SK-N-MC (cell line): Measurements from ENCODE around the gene TRPV6.

ENCODE experiments used
- DNase-seq: peaks from one replicate; pipeline ENCODE4 v3.0.0-alpha.2; 2011; ENCODE audit warnings: low read depth, low spot score
- H3K27ac ChIP-seq: fragments of 200-600 bp; sonication (generic); 2 replicates; pipeline ENCODE4 v1.5.1; 2016; ENCODE audit warnings: mixed run types
- H3K36me3 ChIP-seq: fragments of 200-600 bp; sonication (generic); 2 replicates; pipeline ENCODE4 v1.6.1; 2017; ENCODE audit warnings: antibody characterized with exemption, low read length, mixed read lengths; ENCODE audit not compliant: insufficient read depth
- H3K4me3 ChIP-seq: fragments of 200-600 bp; sonication (generic); 2 replicates; pipeline ENCODE4 v1.5.1; 2016
- H3K9ac ChIP-seq: fragments of 200-600 bp; sonication (generic); 2 replicates; pipeline ENCODE4 v1.8.0; 2017; ENCODE audit warnings: mixed run types, mixed read lengths; ENCODE audit not compliant: insufficient read length
- H3K9me3 ChIP-seq: fragments of 200-600 bp; sonication (generic); 2 replicates; pipeline ENCODE4 v1.6.1; 2017; ENCODE audit warnings: low read depth, mild to moderate bottlenecking, antibody characterized with exemption, low read length, moderate library complexity, mixed read lengths
- EZH2 ChIP-seq: fragments of 200-600 bp; sonication (generic); IDR thresholded peaks from one replicate; pipeline ENCODE4 v1.6.1; 2017; ENCODE audit warnings: antibody characterized with exemption
- FOXP2 ChIP-seq: optimal IDR thresholded peaks from 2 replicates; pipeline ENCODE3; 2011; ENCODE audit warnings: mild to moderate bottlenecking, moderate library complexity; ENCODE audit not compliant: insufficient read depth; ENCODE audit errors: extremely low read length, control extremely low read depth
- POLR2AphosphoS5 ChIP-seq: IDR thresholded peaks from 2 replicates; pipeline ENCODE4 v1.6.1; 2012; ENCODE audit warnings: mild to moderate bottlenecking, low read depth, low read length, borderline replicate concordance

The TRPV6 gene

GRCh38 chr7:142871260-142872105 is 14.1 kb downstream of the TRPV6 start:
- no peak for DNase-seq
- Histone ChIP-seq H3K9me3 (no peaks in the 10 kb centered on the region), H3K4me3 (no peak overlapping the region), H3K27ac (no peak overlapping the region), H3K36me3 (no peaks in the 10 kb centered on the region), H3K9ac (no peak overlapping the region)
- TF ChIP-seq EZH2 (no peak), POLR2AphosphoS5 (no peak), FOXP2 (no peak)

- Histone ChIP-seq H3K9me3 (no peaks in the 10 kb centered on the region), H3K27ac (no peak overlapping the region), H3K4me3 (no peak overlapping the region), H3K36me3 (no peaks in the 10 kb centered on the region), H3K9ac (no peak overlapping the region)
- TF ChIP-seq FOXP2 (no peak), POLR2AphosphoS5 (no peak), EZH2 (no peak)
- DNase-seq, result no peak
Observed at GRCh38 chr7:142870566-142871259, 14.8 kb downstream of the TRPV6 start.

GRCh38 chr7:142870147-142870559 is 15.4 kb downstream of the TRPV6 start:
- no peak overlapping the region for H3K27ac ChIP-seq
- no peak for TF ChIP-seq EZH2
- H3K9me3 ChIP-seq, result no peaks in the 10 kb centered on the region
- no peak overlapping the region for H3K4me3 ChIP-seq
- no peak for DNase-seq
- no peaks in the 10 kb centered on the region for H3K36me3 ChIP-seq
- H3K9ac ChIP-seq, result no peak overlapping the region

- Histone ChIP-seq H3K9ac (no peak overlapping the region), H3K36me3 (no peaks in the 10 kb centered on the region), H3K4me3 (no peak overlapping the region), H3K27ac (no peak overlapping the region), H3K9me3 (no peaks in the 10 kb centered on the region)
- no peak for TF ChIP-seq FOXP2
- TF ChIP-seq EZH2, result no peak
- TF ChIP-seq POLR2AphosphoS5, result no peak
- no peak for DNase-seq
Observed at GRCh38 chr7:142869434-142869833, 16.1 kb downstream of the TRPV6 start.

GRCh38 chr7:142868986-142869415 is 16.5 kb downstream of the TRPV6 start:
- H3K36me3 ChIP-seq, result no peaks in the 10 kb centered on the region
- H3K9ac ChIP-seq, result no peak overlapping the region
- no peaks in the 10 kb centered on the region for H3K9me3 ChIP-seq
- H3K27ac ChIP-seq, result no peak overlapping the region
- no peak overlapping the region for H3K4me3 ChIP-seq
- DNase-seq, result no peak
- no peak for TF ChIP-seq EZH2

- Histone ChIP-seq H3K27ac (no peak overlapping the region), H3K4me3 (no peak overlapping the region), H3K36me3 (no peaks in the 10 kb centered on the region), H3K9ac (no peak overlapping the region), H3K9me3 (no peaks in the 10 kb centered on the region)
- no peak for DNase-seq
- TF ChIP-seq FOXP2 (no peak), POLR2AphosphoS5 (no peak), EZH2 (no peak)
Observed at GRCh38 chr7:142868188-142868985, 17.2 kb downstream of the TRPV6 start.

- H3K4me3 ChIP-seq, result no peak overlapping the region
- no peak for DNase-seq
- no peak overlapping the region for H3K9ac ChIP-seq
- no peaks in the 10 kb centered on the region for H3K9me3 ChIP-seq
- H3K27ac ChIP-seq, result no peak overlapping the region
- no peaks in the 10 kb centered on the region for H3K36me3 ChIP-seq
- TF ChIP-seq EZH2 (no peak), POLR2AphosphoS5 (no peak), FOXP2 (no peak)
Observed at GRCh38 chr7:142867398-142868187, 18.0 kb downstream of the TRPV6 start.

GRCh38 chr7:142867097-142867378 is 18.5 kb downstream of the TRPV6 start:
- no peaks in the 10 kb centered on the region for H3K9me3 ChIP-seq
- TF ChIP-seq POLR2AphosphoS5, result no peak
- TF ChIP-seq EZH2, result no peak
- no peak for TF ChIP-seq FOXP2
- H3K9ac ChIP-seq, result no peak overlapping the region
- H3K27ac ChIP-seq, result no peak overlapping the region
- H3K36me3 ChIP-seq, result no peaks in the 10 kb centered on the region
- H3K4me3 ChIP-seq, result no peak overlapping the region
- no peak for DNase-seq
